CD1c-positive myeloid dendritic cell (primary cell): ENCODE data around the gene MYH3.

Source experiments
- DNase-seq: peaks from one replicate; pipeline ENCODE4 v3.0.0-alpha.2; 2016; ENCODE audit errors: extremely low spot score

MYH3 gene

GRCh38 chr17:10649602-10650001, 7.5 kb downstream of the MYH3 start:
- DNase-seq, result no peak

- DNase-seq, result no peak
Observed at GRCh38 chr17:10648956-10649355, 8.2 kb downstream of the MYH3 start.

GRCh38 chr17:10648381-10648780, 8.7 kb downstream of the MYH3 start:
- DNase-seq, result no peak

DNA sequence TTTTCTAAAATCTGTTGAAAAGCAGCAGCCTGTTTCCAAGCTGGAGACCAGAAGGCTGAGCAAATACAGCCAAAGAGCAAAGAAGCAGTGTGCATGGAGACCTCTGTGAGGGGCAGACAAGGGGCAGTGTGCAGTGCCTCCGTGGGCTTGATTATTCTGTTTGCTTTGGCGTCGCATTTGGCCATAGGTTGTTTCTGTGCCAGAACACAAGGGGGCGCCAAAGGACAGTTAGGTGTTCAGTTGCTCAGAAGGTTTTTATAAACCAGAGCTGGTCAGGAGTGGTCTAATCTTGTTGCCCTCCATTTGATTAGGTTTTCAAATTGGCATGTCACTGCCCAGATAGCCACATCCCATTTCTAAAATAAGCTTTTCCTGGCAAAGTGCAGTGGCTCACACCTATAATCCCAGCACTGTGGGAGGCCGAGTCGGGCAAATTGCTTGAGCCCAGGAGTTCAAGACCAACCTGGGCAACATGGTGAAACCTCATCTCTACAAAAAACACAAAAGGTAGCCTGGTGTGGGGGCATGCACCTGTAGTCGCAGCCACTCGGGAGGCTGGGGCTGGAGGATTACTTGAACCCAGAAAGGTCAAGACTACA, 10.6 kb downstream of the MYH3 start:
- peak; percentile 66 for DNase-seq

GRCh38 chr17:10640475-10640874, 16.6 kb downstream of the MYH3 start:
- no peak for DNase-seq

GRCh38 chr17:10638151-10638550, 19.0 kb downstream of the MYH3 start:
- DNase-seq, result no peak

DNA sequence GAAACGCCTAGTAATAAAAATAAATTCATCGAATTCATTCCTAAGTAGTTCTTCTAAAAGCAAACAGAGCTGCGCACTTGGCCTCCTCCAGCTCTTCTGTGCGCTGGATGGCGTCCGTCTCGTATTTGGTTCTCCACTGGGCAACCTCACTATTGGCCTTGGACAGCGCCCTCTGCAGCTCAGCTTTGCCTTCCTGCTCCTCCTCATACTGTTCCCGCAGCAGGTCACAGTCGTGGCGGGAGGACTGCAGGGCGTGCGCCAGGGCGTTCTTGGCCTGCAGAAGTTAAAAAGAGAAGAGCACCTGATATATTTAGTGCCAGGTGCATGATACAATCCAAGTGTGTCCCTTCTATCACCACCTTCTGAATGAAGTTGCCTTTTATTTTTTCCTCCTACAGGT, 21.8 kb downstream of the MYH3 start:
- DNase-seq, result no peak

GRCh38 chr17:10633738-10634379, 23.2 kb downstream of the MYH3 start:
- no peak for DNase-seq

DNA sequence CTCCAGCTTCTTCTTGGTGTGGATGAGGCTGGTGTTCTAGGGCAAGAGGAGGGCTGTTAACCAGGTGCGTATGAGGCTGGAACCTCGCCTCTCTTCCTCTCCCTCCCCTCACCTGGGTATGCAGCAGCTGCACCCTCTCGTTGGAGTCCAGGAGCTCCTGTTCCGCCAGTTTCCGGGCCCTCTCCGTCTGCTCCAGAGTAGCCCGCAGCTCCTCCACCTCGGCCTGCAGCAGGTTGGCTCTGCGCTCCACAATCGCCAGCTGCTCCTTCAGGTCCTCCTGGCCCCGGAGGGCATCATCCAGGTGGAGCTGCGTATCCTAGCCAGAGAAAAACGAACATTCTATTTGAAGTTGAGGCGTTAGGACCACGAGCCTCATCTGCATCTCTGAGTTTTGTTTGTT, 25.4 kb downstream of the MYH3 start:
- DNase-seq, result no peak

DNA sequence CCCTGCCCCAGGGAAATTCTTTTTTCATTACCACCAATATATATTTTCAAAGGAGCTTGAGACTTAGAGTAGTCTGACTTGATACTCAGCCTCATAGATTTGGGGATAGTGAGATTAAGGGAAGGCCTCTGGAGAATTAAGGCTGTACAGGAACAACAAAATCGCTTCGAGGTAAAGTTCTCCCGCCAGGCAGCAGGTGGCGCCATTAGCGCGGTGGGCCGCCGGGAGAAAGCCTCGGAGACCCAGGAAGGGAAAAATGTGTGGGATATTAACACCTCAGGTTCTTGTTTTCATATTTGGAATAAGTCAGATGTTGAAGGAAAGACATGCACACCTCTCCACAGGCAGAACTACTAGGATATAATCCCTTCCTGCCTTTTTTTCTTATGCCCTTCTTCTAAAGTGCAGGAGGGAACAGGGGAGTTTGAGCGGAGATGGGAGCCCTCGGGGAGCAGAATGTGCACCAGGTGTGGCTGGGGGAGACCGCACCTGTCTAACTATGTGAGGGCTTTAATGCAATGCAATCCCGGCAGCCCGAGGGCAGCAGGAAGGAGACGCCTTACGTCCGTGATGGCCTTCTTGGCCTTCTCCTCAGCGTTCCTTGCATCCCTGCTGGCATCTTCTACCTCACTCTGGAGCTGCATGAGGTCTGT, 25.9 kb downstream of the MYH3 start:
- DNase-seq, result peak; percentile 19

DNA sequence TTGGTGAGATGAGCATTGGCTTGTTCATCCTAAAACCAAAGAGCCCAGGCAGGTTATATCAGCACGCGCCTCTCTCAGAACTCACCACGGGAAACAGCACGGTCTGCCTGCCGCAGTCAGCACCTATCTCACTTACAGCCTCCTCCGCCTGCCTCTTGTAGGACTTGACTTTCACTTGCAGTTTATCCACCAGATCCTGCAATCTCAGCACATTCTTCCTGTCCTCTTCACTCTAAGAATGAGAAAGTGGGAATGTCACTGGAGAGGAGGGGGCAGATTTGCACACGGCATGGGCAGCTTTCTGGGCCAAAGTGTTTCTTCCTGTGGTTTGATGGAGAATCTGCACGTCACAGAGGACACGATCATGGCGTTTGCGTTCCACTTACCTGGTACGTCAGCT, 27.4 kb downstream of the MYH3 start:
- DNase-seq, result no peak

DNA sequence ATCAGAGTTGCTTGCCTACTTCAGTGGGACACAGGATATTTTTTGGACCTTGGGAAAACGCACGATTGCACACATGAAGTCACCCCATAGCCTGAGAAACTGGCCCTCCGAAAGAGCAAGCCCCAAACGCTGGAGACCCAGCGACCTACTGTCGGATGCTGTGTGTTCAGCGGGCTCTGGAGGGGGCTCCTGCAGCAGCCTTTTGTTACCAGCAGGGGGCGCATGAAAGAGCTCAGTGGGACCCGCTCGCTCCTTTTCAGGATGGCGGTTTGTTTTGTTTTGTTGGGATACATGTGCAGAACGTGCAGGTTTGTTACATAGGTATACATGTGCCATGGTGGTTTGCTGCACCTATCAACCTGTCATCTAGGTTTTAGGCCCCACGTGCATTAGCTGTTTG, 28.4 kb downstream of the MYH3 start:
- DNase-seq, result no peak

DNA sequence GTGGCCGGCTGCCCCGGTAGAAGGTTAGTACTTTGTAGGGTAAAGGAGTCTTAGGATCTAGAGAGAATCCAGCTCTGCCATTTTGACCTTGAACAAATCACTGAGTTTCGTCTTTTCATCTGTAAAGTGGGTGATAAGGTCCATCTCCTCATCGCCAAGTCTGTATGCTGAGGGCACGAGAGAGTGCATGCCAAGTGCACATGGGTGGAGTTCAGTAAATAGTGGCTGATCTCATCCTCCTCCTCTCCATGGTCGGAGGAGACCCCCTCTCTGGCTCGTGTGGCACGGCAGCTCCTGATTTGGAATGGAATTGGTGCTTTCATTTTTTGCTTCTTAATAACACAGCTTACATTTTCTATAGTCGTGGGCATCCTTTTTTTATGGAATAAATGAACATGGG, 30.7 kb downstream of the MYH3 start:
- DNase-seq, result no peak

DNA sequence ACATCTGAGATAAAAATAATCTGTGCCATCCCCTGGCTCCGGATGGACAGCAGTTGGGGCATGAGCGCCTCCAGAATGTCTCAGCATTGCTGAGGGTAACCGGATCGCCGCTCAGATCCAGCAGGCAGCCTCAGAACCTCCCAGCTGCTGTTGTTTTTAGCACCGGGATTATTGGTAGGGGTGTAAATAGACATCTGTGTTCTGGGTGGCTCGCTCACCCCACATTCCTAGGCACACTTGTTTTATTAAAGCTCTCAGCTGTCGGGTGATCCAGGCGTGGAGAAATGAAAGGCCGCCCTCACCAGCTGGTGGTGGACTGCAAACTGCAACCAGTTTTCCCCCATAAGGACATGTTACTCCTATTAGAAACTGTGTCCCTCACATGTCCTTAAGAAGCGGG, 32.1 kb downstream of the MYH3 start:
- no peak for DNase-seq

- no peak for DNase-seq
Observed at GRCh38 chr17:10623737-10624338, 33.3 kb downstream of the MYH3 start.

- DNase-seq, result no peak
Observed at GRCh38 chr17:10622617-10623485, 34.3 kb downstream of the MYH3 start.

DNA sequence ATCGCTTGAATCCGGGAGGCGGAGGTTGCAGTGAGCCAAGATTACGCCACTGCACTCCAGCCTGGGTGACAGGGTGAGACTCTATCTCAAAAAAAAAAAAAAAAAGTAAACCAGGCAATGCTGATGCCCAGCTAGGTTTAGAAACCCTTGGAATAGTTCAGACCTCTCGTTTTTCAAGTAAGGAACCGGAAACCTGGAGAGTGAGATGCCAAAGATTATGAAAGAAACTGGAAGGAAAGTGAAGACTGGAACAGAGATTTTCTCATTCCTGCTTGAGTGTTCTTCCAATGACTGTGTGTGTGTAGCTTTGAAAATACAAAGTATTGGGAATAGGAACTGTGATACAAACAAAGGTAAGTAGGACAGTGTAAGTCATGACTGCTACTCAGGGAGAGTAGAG, 35.7 kb downstream of the MYH3 start:
- no peak for DNase-seq

DNA sequence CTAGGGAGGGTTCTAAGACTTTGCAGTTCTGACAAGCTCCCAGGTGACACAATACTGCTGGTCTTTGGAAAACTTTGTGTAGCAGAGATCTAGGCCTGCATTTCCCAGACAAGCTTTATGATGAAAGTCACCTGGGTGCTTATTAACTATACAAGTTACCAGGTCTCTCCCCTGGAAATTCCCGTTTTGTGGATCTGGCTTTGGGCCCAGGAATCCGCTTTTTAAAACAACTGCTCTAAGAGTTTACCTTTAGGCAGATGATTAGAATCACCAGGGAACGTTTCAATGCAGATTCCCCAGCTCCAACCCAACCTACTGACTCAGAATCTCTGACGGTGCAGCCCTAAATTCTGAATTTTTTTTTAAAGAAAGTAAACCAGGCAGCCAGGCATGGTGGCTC, 36.3 kb downstream of the MYH3 start:
- DNase-seq, result no peak

- peak; percentile 70 for DNase-seq
Observed at GRCh38 chr17:10618202-10618635, 38.9 kb downstream of the MYH3 start.

DNA sequence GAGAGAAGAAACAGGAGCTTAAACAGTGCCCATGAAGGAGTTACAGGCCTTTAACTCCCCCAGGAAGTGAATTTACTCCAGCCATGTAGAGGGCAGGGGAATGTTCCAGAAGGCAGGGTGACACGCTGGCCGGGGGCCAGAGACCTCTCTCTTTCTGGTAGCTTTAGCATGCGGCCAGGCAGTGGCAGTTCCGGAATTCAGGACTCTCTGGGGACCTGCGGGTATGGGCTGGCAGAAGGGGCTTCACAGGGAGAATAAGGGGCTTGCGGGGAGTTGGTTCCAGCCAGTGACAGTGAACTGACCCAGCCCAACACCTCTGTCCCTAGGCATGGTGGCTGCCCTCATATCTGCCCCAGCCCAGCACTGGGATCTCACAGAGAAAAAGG, 40.0 kb downstream of the MYH3 start:
- DNase-seq, result no peak

GRCh38 chr17:10616502-10617119, 40.5 kb downstream of the MYH3 start:
- DNase-seq, result peak; percentile 80
